NCI-H2227 treated with DMSO at 0.1 percent for 48 hours (cell line): Measurements from ENCODE around the gene SFXN4.

ENCODE experiments used
- DNase-seq: peaks from one replicate; lab custom pipeline; 2025; lab: John Stamatoyannopoulos, UW

Gene SFXN4, protein sequence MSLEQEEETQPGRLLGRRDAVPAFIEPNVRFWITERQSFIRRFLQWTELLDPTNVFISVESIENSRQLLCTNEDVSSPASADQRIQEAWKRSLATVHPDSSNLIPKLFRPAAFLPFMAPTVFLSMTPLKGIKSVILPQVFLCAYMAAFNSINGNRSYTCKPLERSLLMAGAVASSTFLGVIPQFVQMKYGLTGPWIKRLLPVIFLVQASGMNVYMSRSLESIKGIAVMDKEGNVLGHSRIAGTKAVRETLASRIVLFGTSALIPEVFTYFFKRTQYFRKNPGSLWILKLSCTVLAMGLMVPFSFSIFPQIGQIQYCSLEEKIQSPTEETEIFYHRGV

DNA sequence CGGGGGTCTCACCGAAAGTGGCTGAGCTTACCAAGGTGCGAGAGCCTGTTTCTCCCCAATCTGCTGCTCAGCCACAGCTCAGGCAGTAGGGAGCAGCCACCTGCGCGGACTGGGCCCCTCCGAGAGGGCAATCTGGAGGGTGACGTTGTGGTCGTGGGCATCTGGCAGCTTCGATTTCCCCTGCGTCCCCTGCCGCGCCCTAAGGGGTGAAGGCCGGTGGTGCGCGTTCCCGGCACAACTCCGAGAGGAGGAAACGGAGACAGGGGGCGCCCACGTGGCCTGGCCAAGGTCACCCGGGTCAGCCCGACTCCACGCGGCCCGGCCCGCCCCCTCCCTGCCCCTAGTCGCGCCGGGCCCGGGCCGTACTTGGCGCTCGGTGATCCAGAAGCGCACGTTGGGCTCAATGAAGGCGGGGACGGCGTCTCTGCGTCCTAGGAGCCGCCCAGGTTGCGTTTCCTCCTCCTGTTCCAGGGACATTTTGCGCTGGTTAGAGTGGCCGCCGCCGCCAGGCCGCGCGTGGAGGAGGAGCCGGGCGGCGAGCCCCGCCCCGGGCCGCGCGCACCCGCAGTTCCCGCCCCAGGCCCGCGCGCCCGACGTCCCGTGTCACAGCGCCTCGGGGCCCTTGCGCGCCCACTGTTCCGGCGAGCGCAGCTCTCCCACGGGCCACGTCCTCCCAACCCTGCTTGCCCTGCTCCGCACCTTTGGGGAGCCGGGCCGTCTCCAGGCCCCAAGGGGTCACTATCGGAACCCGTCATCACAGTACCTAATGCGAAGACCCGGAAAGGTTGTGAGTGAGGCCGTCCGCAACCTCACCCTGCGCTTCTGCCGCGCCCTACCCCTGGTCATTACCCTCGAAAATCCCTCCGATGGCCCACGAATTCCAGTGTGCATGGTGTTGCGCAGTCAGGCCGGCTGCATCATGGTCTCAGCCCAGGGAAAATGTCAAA lies at the start of gene SFXN4:
TSS of gene SFXN4 (minus strand) at position 544 of the 947 bp plus-strand sequence. CDS start at position 477, 67 bp downstream.
- peak; percentile 36 for DNase-seq

DNA sequence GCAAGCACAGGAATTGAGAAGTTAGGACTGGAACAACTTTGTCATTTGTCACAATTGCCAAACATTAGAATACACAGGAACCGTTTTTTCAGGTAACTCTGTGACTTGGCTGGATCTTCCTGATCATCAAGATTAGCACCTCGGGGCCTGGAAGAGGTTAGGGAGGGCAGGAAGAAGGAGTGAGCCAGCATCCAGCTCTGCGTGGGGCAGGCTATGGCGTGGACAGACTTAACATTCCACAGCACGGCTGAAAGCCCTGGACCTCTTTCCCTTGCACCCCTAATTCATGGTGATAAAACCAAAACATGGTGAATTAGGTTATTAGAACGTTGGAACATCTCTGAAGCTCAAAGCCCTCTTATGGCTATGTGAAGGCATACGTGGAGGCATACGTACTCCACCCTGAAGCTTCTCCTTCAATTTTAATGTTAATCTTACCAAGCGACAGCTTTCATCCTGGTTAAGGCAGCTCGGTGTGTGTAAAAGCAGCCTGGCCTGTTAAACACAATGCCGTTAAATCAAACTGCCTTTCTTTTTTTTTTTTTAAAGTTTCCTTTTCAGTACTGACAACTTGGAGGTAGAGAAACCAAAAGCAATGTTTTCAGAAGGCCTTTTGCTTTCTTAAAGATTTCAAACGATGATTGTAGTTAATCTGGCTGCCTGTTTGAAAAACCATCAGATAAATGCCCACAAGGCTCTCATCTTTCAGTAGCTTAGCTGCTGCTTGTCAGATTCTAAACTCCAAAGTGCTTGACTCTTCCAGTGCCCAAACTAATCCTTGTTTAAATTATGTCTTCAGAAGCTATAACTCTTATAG lies 46.3 kb upstream of the SFXN4 start:
- DNase-seq = no peak

DNA sequence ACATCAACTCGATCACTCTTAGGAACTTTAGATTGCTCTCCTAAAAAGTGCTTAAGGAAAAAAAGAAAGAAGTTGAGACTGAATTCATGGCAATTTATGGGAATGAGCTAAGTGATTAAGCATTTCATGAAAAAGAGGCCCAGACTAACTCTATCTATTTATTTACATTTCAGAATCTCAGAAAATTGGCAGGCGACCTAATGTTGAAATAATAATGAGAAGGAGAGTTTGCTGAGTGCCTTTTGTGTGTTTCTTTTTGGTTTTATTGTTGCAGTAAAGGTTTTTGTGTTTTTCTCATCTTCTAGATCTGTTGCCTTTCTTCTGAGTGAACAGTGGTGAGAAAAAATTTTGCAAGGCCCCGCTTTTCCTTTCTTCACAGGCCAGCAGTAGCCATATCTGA lies 45.7 kb upstream of the SFXN4 start:
- no peak for DNase-seq

DNA sequence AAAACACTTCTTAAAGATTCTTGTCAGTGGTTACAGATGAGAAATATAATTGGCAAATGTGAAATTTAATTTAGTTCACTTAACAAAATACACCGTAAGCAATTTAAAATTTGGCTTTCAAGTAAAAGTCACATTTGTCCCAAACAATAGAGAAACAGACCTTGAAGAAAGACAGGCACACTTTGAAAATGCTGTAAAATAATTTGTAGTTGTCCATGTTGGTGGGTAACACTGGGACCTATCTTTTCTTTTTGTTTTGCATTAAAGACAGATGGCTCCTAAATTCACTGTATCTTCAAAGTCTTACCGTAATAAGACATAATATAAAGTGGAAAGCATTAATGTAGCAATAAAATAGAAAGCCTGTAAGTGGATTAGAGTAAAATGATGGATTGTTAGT lies 45.1 kb upstream of the SFXN4 start:
- no peak for DNase-seq

DNA sequence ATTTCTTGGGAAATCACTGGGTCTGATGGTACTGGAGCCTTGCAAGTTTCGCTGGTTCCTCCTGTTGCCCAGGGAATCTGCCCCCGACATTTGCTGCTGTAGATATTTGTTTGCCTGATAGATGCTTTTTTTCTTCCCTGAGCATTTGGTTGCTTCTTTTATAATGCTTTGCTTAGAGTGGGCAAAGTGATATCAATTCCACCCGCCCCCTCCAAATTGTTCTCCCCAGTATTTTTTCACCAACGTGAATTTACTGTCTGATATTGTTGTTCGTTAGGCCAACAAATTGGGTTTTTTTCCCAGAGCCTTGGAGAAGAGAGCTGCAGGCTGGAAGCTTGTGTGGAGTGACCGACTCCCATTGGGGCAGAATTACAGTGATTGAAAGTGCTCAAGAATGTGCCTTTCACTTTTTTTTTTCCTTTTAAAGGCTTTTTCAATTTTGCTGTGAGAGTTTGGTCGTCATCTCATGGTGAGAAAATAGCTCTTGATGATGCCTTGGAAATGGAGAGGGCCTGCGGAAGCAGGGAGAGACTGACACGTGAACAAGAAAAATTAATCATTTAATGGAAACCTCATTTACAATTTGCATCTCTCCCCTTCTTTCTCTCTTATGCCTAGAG lies 44.3 kb upstream of the SFXN4 start:
- no peak for DNase-seq

DNA sequence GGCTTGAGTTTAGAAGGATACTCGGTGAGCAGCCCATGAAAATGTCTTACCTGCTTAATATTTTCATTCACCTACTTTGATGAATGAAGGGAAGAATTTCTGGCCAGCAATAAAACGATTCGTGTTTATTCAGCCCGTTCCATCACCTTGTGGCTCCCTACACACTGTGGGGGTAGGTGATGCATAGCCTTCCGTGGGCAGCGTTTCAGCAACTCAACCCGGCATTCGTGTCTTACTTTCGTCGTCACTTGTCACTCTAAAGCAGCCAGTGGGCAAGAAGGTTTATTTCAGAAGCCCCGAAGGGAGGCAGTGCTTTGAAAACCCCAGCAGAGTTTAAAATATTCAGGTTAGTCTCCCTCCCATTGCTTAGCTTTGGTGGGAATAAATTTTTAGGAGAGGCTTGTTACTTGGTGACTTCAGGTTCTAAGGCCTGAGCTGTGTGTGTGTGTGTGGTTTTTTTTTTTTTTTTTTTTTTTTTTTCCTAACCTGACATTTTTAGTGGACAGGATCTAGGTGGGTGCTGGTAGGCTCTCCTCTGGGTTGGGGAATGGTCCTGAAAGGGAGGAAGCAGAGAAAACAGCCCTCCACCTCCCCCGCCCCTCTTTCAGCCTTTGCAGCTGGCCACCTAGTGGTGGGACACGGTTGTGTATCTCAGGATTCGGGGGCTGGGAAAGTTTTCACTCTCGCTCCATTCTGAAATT lies 43.7 kb upstream of the SFXN4 start:
- no peak for DNase-seq

DNA sequence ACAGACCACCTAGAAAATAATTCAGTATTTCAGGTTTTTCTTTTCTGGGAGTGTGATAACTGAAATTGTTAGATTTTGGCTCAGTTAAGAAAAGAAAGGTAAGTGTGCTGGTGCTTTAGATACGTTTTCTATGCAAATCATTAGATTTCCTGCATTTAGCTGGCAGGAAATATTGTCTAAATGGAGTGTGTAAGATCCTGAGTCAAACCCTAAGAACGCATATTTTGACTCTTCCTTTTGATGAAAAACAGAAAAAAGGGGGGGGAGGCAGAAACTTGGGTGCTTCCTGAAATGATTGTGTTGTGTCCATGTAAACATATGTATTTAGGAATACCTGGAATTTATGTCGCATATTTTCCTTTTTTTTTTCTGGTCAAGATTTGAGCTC lies 43.0 kb upstream of the SFXN4 start:
- DNase-seq = no peak

DNA sequence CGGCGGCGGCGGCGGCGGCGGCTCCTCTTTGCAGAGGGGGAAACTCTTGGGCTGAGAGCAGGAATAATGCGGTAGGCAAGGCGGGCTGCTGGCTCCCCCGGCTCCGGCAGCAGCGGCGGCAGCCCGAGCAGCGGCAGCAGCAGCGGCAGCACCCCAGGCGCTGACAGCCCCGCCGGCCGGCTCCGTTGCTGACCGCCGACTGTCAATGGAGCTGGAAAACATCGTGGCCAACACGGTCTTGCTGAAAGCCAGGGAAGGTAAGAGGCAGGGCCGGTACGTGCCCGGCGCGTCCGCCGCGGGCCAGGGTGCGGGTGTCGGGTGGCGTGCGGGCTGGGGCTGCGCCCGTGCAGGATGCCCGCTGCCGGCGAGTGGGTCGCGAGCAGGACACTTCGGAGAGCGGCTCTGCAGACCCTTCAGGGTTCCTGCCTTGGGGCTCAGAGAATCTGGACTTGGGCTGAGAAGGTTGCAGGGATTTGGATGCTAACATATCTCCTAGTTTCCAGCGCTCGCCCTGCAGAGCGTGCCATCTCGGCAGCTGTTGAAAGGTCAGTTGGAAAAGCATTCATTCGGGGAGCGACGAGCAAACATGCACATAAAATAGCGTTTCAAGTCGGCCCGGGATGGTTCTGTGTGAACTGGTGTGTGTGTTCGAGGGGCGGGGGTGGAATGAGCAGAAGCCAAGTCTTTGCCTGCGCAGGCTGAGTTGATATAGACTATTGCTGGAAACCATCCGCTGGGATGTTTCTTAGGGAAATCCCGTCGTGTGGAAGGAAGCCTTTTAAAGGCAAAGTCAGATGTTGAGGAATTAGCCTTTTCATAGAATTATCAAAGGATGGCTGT lies 42.4 kb upstream of the SFXN4 start:
- no peak for DNase-seq

DNA sequence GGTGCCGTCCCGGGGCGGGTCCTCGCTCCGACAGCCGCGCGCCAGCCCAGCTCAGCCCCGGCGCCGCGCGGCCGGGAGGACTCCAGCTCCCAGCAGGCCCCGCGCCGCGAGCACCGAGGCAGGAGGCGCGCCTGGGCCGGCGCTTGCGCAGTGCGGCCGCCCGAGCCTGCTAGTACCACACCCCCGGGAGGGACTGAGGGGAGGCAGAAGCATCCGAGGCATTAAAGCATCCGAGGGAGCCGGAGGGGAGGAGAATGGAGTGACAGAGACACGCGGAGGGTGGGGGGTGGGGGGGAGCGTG lies 41.8 kb upstream of the SFXN4 start, which contains the start of gene GRK5:
TSS of gene GRK5 (plus strand) at position 206 of the 301 bp plus-strand sequence. CDS start 347 bp downstream, outside the sequence.
- peak; percentile 77 for DNase-seq

DNA sequence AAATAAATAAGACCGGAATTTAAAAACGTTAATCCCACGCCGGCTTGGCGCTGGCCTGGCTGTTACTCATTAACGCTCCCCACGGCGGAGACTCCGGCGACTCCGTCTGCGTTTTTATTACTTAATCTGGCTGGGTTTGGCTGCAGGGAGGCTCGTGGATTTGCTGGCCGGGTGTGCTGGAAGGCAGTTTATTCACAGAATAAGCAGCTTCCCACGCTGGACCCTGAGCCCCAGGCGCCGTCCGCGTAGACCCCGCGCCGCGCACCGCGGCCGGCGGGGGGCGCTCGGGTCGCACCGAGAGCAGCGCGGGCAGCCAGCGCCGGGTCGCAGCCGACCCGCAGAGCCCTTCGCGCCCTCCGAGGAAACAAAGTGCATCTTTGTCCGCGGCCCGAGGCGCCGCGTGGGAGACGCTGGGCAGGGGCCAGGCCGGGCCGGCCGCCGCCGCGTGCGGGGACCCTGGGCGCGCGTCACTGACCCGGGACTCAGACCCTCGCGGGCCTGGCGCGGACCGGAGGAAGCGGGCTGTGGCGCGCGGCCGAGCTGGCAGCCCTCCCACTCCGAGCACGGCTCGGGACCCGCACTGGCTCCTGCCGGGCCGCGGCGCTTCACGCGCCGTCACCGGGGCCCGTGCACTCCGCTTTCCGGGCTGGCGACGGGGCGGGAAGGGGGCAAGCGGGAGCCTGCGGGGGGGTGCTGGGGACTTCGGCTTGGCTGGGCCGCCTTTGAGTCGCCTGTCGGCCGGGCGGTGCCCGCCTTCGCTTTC lies 41.3 kb upstream of the SFXN4 start:
- DNase-seq = no peak

DNA sequence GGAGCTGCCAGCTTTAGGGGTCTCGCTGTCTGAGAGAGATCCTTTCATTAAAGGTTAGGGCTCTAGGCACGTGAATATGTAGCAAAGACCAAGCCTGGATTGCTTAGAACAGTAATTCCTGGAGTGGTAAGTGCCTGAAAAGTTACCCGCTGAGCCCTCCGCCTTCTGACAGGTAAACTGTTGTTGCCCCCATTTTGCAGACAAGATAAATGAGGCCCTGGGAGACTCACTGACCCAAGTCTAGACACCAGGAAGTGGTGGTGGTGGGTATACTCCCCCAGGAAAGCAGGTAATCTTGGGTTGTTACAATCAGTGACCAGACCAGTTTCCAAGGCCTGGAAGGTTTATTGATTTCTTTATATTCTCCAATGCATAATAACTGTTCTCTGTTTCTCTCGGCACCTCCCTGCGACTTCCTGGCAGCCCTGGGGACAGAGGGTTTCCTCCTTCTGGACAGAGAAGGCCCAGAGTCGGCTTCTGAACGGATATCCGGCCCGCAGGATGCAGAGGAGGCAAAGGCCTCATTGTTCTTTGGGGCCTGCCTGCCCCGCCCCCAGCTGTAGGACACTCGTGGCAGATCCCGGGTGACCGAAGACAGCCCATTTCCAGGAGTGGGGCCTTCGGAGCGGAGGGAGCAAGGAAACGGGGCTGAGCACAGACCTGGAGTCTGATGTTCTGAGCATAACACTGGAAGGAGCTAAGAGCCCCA lies 40.5 kb upstream of the SFXN4 start:
- DNase-seq = no peak

DNA sequence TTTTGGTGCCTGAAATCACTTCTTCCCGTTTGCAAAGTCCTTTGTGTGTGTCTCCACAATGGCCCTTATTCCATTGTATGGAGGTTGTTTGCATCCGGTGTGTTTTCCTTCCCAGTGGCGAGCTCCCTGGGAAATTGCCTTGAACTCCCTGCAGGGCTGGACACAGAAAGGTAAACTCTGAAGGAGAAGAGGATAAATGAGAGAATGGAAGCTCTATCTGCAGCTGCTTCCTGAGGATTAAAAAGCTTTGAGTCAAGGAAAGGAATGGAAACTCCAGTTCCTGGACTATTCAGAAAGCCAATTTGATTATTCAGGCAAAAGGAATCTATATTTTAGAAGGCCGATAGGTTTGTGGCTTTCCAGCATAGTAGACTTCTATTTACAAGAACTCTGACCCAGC lies 37.5 kb upstream of the SFXN4 start:
- DNase-seq = no peak

DNA sequence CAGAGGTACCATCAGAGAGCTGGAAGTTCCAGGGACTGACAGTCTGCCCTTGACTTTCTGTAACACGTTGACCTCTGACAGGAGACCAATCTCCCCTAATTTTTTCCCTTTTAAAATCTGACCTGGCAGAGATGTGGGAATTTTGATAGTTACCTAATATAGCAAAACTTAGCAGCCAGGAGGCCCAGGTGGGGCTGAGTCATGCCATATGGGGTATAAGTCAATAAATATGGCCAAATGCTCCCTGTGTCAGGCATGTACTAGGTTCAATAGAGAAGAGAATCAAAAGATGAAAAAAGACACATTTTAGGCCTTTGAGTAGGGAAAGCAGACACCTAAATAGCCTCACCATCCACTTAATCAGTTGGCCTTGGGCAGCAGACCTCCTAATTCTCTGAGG lies 35.7 kb upstream of the SFXN4 start:
- DNase-seq = no peak

DNA sequence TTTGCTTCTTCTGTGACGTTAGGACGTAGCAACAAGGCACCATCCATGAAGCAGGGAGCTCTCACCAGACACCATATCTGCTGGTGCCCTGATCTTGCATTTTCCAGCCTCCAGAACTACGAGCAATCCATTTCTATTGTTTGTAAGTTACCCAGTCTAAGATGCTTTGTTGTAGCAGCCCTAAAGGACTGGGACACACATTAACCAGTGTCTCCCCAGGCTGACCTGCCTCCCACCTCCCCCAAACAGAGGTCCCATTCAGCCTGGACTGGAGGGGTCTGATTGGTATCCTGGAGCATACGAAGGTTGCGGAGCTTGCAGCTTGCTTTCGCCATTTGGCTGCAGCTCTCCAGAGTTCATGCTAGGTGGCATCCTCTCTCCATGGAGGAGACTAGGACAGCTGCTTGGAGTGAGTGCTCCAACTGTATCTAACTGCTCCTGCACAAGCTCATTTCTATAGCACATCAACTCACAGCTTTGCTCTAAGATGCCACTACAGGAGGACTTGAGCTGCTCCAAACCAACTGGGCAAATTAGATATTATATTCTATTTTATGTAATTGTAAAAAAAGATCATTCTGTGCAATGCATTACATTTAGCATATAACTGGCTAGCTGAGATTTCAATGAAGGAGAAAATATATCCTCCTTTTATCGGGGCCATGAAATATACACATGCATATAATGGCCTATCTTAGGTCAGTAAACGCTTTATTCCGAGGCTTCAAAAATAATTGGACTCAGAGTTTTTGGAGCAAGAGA lies 33.9 kb upstream of the SFXN4 start:
- DNase-seq = peak; percentile 56

DNA sequence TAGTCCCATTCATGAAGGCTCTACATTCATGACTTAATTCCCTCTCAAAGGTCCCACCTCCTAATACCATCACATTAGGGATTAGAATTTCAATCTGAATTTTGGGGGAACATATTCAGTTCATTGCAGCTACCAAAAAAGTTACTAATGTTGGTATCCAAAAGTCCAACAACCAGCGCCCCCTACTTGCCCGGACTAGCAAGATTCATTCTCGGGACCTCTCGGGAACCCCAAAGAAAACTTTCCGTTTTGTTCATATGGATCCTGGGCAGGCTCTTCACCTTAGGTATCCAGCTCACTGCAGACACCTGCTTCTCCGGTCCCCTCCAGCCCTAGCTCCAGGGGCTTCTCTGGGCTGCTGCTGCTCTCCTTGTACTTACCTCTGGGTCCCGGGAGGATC lies 32.9 kb upstream of the SFXN4 start:
- DNase-seq = no peak

DNA sequence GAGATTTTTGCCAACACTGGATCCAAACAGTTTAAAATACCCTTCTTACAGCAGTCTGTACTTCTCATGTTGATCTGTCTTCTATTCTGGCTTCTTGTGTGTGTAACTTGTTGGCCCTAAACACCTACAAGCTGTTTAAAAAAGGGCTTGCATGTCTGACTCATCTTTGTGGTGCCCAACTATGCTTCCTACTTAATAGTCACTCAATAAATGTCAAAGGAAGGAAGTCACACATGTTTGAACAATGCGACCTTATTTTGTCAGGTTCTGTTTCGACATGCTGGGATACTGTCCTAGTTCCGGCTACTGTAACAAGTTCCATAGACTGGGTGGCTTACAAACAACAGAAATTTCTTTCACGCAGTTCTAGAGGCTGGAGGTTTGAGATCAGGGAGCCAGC lies 32.4 kb upstream of the SFXN4 start:
- no peak for DNase-seq

DNA sequence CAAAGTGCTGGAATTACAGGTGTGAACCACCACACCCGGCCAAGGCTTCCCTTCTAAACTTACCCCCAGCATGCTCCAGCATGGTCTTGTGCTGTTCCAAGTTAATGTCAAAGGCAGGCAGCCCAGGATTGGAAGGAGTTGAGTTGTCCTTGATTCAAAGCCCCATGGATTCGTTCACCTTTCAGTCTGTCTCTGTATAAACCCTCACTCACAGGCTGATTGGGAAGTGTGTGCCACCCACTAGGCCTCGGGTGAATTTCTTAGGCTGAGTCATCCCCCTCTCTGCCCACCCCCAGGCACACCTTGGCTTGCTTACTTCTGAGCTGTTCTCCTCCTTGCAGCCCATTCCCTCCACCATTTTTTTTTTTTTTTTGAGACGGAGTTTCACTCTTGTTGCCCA lies 26.4 kb upstream of the SFXN4 start:
- DNase-seq = no peak
